DOHH2 (cell line): ENCODE measurements around the gene SLC27A5.

Experiments
- CTCF ChIP-seq: fragments of 200-600 bp; sonication (generic); IDR thresholded peaks from one replicate; pipeline ENCODE4 v1.5.1; 2014; ENCODE audit warnings: antibody characterized with exemption, mild to moderate bottlenecking, low read depth, low read length; ENCODE audit not compliant: poor library complexity, severe bottlenecking
- EZH2phosphoT487 ChIP-seq: fragments of 200-600 bp; sonication (generic); IDR thresholded peaks from 2 replicates; pipeline ENCODE4 v1.6.1; 2017; ENCODE audit warnings: borderline replicate concordance, mild to moderate bottlenecking, antibody characterized with exemption, low read length, moderate library complexity, mixed read lengths

- no peak for TF ChIP-seq CTCF
- no peak for TF ChIP-seq EZH2phosphoT487
Measured at GRCh38 chr19:58511353-58512208, at the start of gene SLC27A5.
